Measurements from ENCODE around the gene MICAL3.
"Not testable (repeated sequence)": the region's sequence is repeated elsewhere in the genome, so short reads cannot be mapped to it uniquely, and the experiment has no call there.

The MICAL3 gene

GRCh38 chr22:17938484-17938924 lies 85.9 kb downstream of the MICAL3 start:
- no peak overlapping the region for H3K4me3 ChIP-seq (ENCODE audit: low read length)
- H3K36me3 ChIP-seq (ENCODE audit: control insufficient read depth, insufficient read depth, low read length, severe bottlenecking) = no peaks in the 10 kb centered on the region
- H3K27me3 ChIP-seq (replicated peaks; ENCODE audit: control insufficient read depth, insufficient read depth, low read length) = no peaks in the 10 kb centered on the region
- H3K9ac ChIP-seq (ENCODE audit: low read length) = no peak overlapping the region
- no peak for DNase-seq (ENCODE audit: low read depth)
- peaks cover 10% of the 10 kb centered on the region for H3K4me1 ChIP-seq (ENCODE audit: control insufficient read depth, insufficient read depth, low read length)
- no peaks in the 10 kb centered on the region for H3K9me3 ChIP-seq (ENCODE audit: control insufficient read depth, low read length)

GRCh38 chr22:17932457-17932856 lies 91.9 kb downstream of the MICAL3 start:
- H3K27me3 ChIP-seq (replicated peaks; ENCODE audit: control insufficient read depth, insufficient read depth, low read length); H3K9ac ChIP-seq (ENCODE audit: low read length); H3K36me3 ChIP-seq (ENCODE audit: control insufficient read depth, insufficient read depth, low read length, severe bottlenecking); H3K9me3 ChIP-seq (ENCODE audit: control insufficient read depth, low read length); H3K4me1 ChIP-seq (ENCODE audit: control insufficient read depth, insufficient read depth, low read length); DNase-seq (ENCODE audit: low read depth); H3K4me3 ChIP-seq (ENCODE audit: low read length): not testable (repeated sequence)

GRCh38 chr22:17931400-17931825 lies 92.9 kb downstream of the MICAL3 start:
- H3K27me3 ChIP-seq (replicated peaks; ENCODE audit: control insufficient read depth, insufficient read depth, low read length) = no peaks in the 10 kb centered on the region
- peaks cover 4% of the 10 kb centered on the region for H3K4me1 ChIP-seq (ENCODE audit: control insufficient read depth, insufficient read depth, low read length)
- H3K4me3 ChIP-seq (ENCODE audit: low read length) = no peak overlapping the region

GRCh38 chr22:17930455-17931313 lies 93.7 kb downstream of the MICAL3 start:
- H3K36me3 ChIP-seq (ENCODE audit: control insufficient read depth, insufficient read depth, low read length, severe bottlenecking) = no peaks in the 10 kb centered on the region
- peaks cover 4% of the 10 kb centered on the region for H3K4me1 ChIP-seq (ENCODE audit: control insufficient read depth, insufficient read depth, low read length)
- no peak overlapping the region for H3K4me3 ChIP-seq (ENCODE audit: low read length)
- no peaks in the 10 kb centered on the region for H3K27me3 ChIP-seq (replicated peaks; ENCODE audit: control insufficient read depth, insufficient read depth, low read length)
- no peak overlapping the region for H3K9ac ChIP-seq (ENCODE audit: low read length)
- no peaks in the 10 kb centered on the region for H3K9me3 ChIP-seq (ENCODE audit: control insufficient read depth, low read length)
- DNase-seq (ENCODE audit: low read depth) = no peak

More at GRCh38 chr22:17931400-17931825, 92.9 kb downstream of the MICAL3 start:
- Histone ChIP-seq H3K36me3 (ENCODE audit: control insufficient read depth, insufficient read depth, low read length, severe bottlenecking) (no peaks in the 10 kb centered on the region), H3K9ac (ENCODE audit: low read length) (no peak overlapping the region), H3K9me3 (ENCODE audit: control insufficient read depth, low read length) (no peaks in the 10 kb centered on the region)
- peak; percentile 29 for DNase-seq (ENCODE audit: low read depth)

GRCh38 chr22:17929909-17930308 lies 94.5 kb downstream of the MICAL3 start:
- no peak for DNase-seq (ENCODE audit: low read depth)
- no peak overlapping the region for H3K9ac ChIP-seq (ENCODE audit: low read length)
- no peaks in the 10 kb centered on the region for H3K9me3 ChIP-seq (ENCODE audit: control insufficient read depth, low read length)
- no peak overlapping the region for H3K4me3 ChIP-seq (ENCODE audit: low read length)
- H3K27me3 ChIP-seq (replicated peaks; ENCODE audit: control insufficient read depth, insufficient read depth, low read length) = no peaks in the 10 kb centered on the region
- H3K36me3 ChIP-seq (ENCODE audit: control insufficient read depth, insufficient read depth, low read length, severe bottlenecking) = no peaks in the 10 kb centered on the region
- H3K4me1 ChIP-seq (ENCODE audit: control insufficient read depth, insufficient read depth, low read length) = peaks cover 4% of the 10 kb centered on the region

- Histone ChIP-seq H3K9me3 (ENCODE audit: control insufficient read depth, low read length) (no peaks in the 10 kb centered on the region), H3K4me1 (ENCODE audit: control insufficient read depth, insufficient read depth, low read length) (peaks cover 17% of the 10 kb centered on the region), H3K36me3 (ENCODE audit: control insufficient read depth, insufficient read depth, low read length, severe bottlenecking) (no peaks in the 10 kb centered on the region), H3K9ac (ENCODE audit: low read length) (no peak overlapping the region), H3K4me3 (ENCODE audit: low read length) (no peak overlapping the region), H3K27me3 (replicated peaks; ENCODE audit: control insufficient read depth, insufficient read depth, low read length) (no peaks in the 10 kb centered on the region)
- no peak for DNase-seq (ENCODE audit: low read depth)
Measured at GRCh38 chr22:17928391-17928790, 96.0 kb downstream of the MICAL3 start.

- H3K4me1 ChIP-seq (ENCODE audit: control insufficient read depth, insufficient read depth, low read length) = peaks cover 30% of the 10 kb centered on the region
- H3K36me3 ChIP-seq (ENCODE audit: control insufficient read depth, insufficient read depth, low read length, severe bottlenecking) = no peaks in the 10 kb centered on the region
- no peaks in the 10 kb centered on the region for H3K9me3 ChIP-seq (ENCODE audit: control insufficient read depth, low read length)
- no peak for DNase-seq (ENCODE audit: low read depth)
- no peak overlapping the region for H3K9ac ChIP-seq (ENCODE audit: low read length)
- H3K27me3 ChIP-seq (replicated peaks; ENCODE audit: control insufficient read depth, insufficient read depth, low read length) = no peaks in the 10 kb centered on the region
- no peak overlapping the region for H3K4me3 ChIP-seq (ENCODE audit: low read length)
Measured at GRCh38 chr22:17927062-17927461, 97.3 kb downstream of the MICAL3 start.

GRCh38 chr22:17926516-17926915 lies 97.8 kb downstream of the MICAL3 start:
- Histone ChIP-seq H3K4me1 (ENCODE audit: control insufficient read depth, insufficient read depth, low read length) (peaks cover 35% of the 10 kb centered on the region), H3K9ac (ENCODE audit: low read length) (no peak overlapping the region), H3K4me3 (ENCODE audit: low read length) (no peak overlapping the region), H3K27me3 (replicated peaks; ENCODE audit: control insufficient read depth, insufficient read depth, low read length) (no peaks in the 10 kb centered on the region), H3K36me3 (ENCODE audit: control insufficient read depth, insufficient read depth, low read length, severe bottlenecking) (no peaks in the 10 kb centered on the region), H3K9me3 (ENCODE audit: control insufficient read depth, low read length) (no peaks in the 10 kb centered on the region)
- DNase-seq (ENCODE audit: low read depth) = no peak

GRCh38 chr22:17925431-17925841 lies 98.9 kb downstream of the MICAL3 start:
- DNase-seq (ENCODE audit: low read depth) = no peak
- H3K9me3 ChIP-seq (ENCODE audit: control insufficient read depth, low read length) = no peaks in the 10 kb centered on the region
- no peak overlapping the region for H3K4me3 ChIP-seq (ENCODE audit: low read length)
- H3K4me1 ChIP-seq (ENCODE audit: control insufficient read depth, insufficient read depth, low read length) = peaks cover 31% of the 10 kb centered on the region
- no peak overlapping the region for H3K9ac ChIP-seq (ENCODE audit: low read length)
- H3K36me3 ChIP-seq (ENCODE audit: control insufficient read depth, insufficient read depth, low read length, severe bottlenecking) = no peaks in the 10 kb centered on the region
- no peaks in the 10 kb centered on the region for H3K27me3 ChIP-seq (replicated peaks; ENCODE audit: control insufficient read depth, insufficient read depth, low read length)

- peaks cover 31% of the 10 kb centered on the region for H3K4me1 ChIP-seq (ENCODE audit: control insufficient read depth, insufficient read depth, low read length)
- no peaks in the 10 kb centered on the region for H3K36me3 ChIP-seq (ENCODE audit: control insufficient read depth, insufficient read depth, low read length, severe bottlenecking)
- H3K9me3 ChIP-seq (ENCODE audit: control insufficient read depth, low read length) = no peaks in the 10 kb centered on the region
- H3K9ac ChIP-seq (ENCODE audit: low read length) = no peak overlapping the region
- no peak for DNase-seq (ENCODE audit: low read depth)
- no peak overlapping the region for H3K4me3 ChIP-seq (ENCODE audit: low read length)
- H3K27me3 ChIP-seq (replicated peaks; ENCODE audit: control insufficient read depth, insufficient read depth, low read length) = no peaks in the 10 kb centered on the region
Measured at GRCh38 chr22:17924735-17925364, 99.5 kb downstream of the MICAL3 start.

- no peaks in the 10 kb centered on the region for H3K9me3 ChIP-seq (ENCODE audit: control insufficient read depth, low read length)
- peaks cover 31% of the 10 kb centered on the region for H3K4me1 ChIP-seq (ENCODE audit: control insufficient read depth, insufficient read depth, low read length)
- no peaks in the 10 kb centered on the region for H3K36me3 ChIP-seq (ENCODE audit: control insufficient read depth, insufficient read depth, low read length, severe bottlenecking)
- no peak for DNase-seq (ENCODE audit: low read depth)
- H3K27me3 ChIP-seq (replicated peaks; ENCODE audit: control insufficient read depth, insufficient read depth, low read length) = no peaks in the 10 kb centered on the region
- no peak overlapping the region for H3K4me3 ChIP-seq (ENCODE audit: low read length)
- no peak overlapping the region for H3K9ac ChIP-seq (ENCODE audit: low read length)
Measured at GRCh38 chr22:17924076-17924475, 100.3 kb downstream of the MICAL3 start.
